GM19193 (cell line): ENCODE results near the gene EMD.

Source experiments
- POLR2A ChIP-seq: IDR thresholded peaks from 4 replicates; pipeline ENCODE4 v1.6.1; 2011; ENCODE audit not compliant: insufficient read depth, insufficient read length; ENCODE audit errors: extremely low read depth

Gene EMD

GRCh38 chrX:154366666-154367055, 12.4 kb upstream of the EMD start:
- no peak for TF ChIP-seq POLR2A

GRCh38 chrX:154367474-154368308, 11.4 kb upstream of the EMD start:
- TF ChIP-seq POLR2A, result no peak

- no peak for TF ChIP-seq POLR2A
These were observed 10.3 kb upstream of the EMD start for GRCh38 chrX:154368630-154369448.

- TF ChIP-seq POLR2A, result no peak
These were observed 9.4 kb upstream of the EMD start for GRCh38 chrX:154369449-154370299.

DNA sequence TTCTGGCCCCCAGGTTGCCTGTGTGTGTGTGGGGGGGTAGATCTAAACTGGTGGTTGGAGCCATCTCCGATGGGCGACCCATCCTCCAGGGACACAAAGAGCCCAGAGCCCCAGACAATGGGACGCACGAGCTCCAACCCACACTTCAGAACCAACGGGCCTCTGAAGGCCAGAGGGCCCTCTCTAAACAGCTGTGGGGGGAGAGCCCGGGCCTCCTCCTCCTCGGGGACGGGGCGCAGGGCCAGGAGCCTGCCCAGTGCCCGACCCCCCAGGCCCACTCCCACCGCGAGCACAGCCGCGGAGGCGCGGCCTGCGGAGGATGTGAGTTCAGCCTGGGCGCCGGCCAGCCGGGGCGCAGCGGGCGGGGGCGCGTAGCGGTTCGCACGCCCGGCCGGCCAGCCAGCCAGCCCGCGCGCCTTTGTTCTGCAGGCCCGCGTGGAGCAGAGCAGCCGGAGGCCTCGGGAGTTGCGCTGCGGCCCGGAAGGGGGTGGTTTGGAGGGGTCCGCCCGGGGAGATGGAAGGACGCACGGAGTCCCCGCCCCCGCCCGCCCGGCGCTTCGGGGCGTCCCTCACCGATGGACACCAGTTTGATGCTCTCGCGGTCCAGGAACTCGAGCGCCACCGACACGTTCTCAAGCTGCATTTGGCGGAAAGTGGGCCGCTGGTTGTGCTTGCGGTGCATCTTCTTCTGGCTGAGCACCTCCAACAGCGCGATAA, 8.6 kb upstream of the EMD start:
- TF ChIP-seq POLR2A, result no peak

DNA sequence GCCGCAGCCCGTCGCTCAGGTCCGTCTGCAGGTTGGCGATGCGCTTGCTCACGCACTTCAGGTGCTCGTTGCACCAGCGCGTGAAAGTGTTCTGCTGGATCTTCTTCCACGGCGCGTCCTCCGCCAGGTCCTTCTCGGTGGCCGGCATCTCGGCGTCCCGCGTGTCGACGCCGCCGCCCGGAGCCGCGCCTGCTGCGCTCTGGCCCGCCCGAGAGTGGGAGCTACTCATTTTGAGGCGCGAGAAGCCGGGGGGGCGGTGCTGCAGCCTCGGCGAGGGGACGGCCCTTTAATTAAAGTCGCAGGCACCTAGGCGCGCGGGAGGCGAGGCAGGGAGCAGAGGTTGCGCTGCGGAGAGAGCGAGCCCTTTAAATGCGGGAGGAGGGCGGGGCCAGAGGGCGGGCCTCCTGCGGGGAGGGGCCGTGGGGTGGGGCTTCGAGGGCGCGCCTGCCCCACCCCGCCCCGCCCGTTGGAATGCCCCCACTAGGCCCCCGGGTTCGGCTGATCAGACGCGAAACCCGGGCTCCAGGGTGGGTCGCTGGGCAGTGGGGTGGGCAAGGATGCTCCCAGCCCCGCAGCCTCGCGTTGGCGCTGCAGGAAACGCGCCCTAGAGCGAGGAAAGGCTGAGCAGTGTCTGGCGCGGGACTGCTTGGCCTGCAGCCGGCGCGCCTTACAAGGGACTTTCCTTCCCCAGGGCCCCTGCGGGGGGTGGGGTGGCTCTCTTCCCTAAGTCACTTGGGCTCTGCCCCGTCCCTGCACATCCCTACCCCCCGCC, 7.9 kb upstream of the EMD start:
- TF ChIP-seq POLR2A, result peak; percentile 99

DNA sequence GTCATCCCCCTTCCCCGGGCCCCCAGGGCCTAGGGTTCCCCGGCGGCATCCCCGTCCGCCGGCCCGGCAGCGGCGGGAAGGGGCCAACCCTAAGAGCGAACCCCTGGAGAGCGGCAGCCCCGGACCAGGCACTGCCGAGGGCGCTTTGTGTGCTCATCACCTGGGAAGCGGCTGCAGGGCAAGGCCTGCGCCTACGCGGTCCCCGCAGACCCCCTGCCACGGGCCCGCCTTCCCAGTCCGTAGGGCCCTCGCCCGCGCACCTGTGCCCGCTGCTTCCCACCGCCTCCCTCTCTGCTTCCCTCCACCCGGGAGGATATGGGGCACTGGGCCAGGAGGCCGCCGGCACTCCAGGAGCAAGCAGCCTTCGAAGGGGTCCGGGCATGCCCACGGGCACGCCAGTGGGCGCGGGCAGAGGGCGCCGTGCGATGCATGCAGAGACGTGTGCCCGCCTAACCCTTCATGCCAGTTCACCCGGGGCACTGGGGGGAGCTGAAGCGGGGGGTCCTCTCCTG, 7.2 kb upstream of the EMD start:
- no peak for TF ChIP-seq POLR2A

GRCh38 chrX:154372612-154373022, 6.5 kb upstream of the EMD start:
- TF ChIP-seq POLR2A, result no peak

- TF ChIP-seq POLR2A, result no peak
These were observed 5.5 kb upstream of the EMD start for GRCh38 chrX:154373340-154374306.

DNA sequence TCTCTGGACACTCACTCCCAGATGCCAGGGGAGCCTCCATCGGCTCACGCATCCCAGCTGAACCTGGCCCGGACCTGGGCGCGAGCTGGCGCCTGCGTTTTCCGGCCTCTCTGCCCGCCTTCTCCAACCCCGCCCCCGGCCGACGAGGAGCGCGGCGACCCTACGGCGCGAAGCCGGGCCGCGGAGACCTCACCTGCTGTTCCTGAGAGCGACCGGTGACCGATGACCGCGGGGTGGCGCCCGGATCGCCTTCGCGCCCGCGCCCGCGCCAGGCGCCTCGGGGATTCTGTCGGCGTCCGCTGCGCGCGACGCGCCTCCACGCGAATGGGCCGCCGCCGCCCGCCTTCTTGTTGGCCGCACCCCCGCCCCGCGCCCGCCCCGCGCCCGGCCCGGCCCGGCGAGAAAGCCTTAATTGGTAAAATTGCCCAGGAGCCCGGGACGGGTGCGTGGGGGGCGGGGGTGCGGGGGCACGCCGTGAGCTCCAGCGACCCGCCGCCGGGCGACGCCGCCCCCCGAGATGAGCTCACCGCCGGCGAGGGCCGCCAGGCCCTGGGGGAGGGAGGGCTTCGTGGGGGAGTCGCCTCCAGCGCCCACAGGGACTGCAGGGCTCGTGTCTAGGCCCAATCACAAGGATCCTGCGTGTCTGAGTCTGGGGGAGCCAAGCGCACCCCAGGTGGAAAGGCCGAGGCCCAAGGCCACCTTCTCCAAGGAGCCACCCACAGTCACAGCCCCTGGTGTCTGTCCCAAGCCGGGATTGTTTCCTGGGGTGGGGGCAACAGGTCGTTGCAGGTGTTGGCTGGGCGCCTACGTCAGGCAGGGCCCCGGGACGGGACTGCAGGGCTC, 4.6 kb upstream of the EMD start, which contains the start of gene FLNA:
TSS of gene FLNA (minus strand) at position 322 of the 843 bp plus-strand sequence. CDS start 3,389 bp downstream, outside the sequence.
- TF ChIP-seq POLR2A, result peak; percentile 35

DNA sequence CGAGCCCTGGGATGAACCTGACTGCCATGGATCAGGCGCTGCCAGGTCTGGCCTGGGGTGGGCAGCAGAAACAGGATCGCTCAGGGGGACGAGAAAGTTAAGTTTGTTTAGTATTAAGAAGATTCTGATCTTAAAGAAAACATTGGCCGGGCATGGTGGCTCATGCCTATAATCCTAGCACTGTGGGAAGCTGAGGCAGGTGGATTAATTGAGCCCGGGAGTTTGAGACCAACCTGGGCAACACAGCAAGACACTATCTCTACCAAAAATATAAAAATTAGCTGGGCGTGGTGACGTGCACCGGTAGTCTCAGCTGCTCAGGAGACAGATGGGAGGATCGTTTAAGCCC, 4.0 kb upstream of the EMD start:
- TF ChIP-seq POLR2A, result no peak
